Activated naive CD4-positive, alpha-beta T cell treated with anti-CD3 and anti-CD28 coated beads, Interleukin-2, amount 50 U/mL, for 24 hours (primary cell): Measurements from ENCODE around the gene PTPRH.
"Not testable (repeated sequence)": the region's sequence is repeated elsewhere in the genome, so short reads cannot be mapped to it uniquely, and the experiment has no call there.

Source experiments
- H3K27ac Mint-ChIP-seq: one replicate; pipeline ENCODE4 v1.8.0; 2021; ENCODE audit warnings: mild to moderate bottlenecking, mixed read lengths
- H3K27me3 Mint-ChIP-seq: one replicate; pipeline ENCODE4 v1.8.0; 2021; ENCODE audit warnings: mixed read lengths
- H3K36me3 Mint-ChIP-seq: one replicate; pipeline ENCODE4 v1.8.0; 2021; ENCODE audit warnings: mixed read lengths
- H3K4me1 Mint-ChIP-seq: one replicate; pipeline ENCODE4 v1.8.0; 2021; ENCODE audit warnings: mixed read lengths
- H3K4me3 Mint-ChIP-seq: one replicate; pipeline ENCODE4 v1.8.0; 2021; ENCODE audit warnings: mild to moderate bottlenecking, mixed read lengths
- H3K9me3 Mint-ChIP-seq: one replicate; pipeline ENCODE4 v1.8.0; 2021; ENCODE audit warnings: mixed read lengths

Gene PTPRH

DNA sequence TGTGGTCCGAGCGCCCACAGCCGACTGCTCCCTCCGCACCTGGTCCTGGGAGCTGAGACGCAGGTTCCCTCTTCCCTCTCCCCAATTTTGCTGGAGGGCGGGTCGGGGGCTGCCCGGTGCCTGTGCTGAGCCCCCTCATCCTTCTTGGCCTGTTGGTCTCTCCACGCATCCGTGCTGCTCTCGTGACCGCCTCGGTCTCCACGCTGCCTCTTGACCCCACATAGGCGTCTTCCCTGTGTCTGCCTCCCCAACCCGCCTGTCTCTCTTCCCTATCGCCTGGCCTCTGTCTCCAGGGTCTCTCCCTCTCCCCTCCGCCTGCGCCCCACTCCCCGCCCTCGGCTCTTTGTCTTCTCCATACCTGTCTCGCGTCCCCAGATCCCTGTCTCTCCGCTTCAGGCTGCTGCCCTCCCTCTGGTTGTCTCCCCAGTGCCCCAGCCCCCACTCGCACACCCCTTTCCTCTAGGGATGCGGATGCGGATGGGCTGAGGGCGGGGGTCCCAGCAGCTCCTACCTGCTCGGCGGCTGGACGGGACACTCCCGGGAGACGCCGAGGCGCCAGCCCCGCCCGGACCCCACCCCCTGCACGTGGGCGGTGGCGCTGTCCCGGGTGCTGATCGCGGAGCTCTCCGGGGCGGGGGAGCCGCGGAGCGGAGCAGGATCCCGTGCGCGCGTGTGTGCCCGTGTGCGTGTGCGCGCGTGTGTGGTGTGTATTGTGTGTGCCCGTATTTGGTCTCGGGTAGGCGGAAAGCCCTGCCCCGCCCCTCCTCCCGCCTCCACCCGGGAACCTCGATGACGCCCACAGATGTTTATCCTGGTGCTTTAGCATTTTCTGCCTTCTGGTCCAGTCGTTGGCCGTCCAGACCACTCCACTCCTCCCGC lies 29.5 kb downstream of the PTPRH start, which contains the start of gene SYT5:
SYT5 (minus strand) TSS at position 684 of the 879 bp plus-strand sequence. CDS start 1,248 bp downstream, outside the sequence.
- Mint-ChIP-seq H3K36me3 (no peaks in the 10 kb centered on the region), H3K27ac (peak within 1 kb of the TSS; percentile 8), H3K4me1 (peaks cover 25% of the 10 kb centered on the region), H3K4me3 (peak within 1 kb of the TSS; percentile 72), H3K27me3 (peaks cover 38% of the 10 kb centered on the region), H3K9me3 (no peaks in the 10 kb centered on the region)

DNA sequence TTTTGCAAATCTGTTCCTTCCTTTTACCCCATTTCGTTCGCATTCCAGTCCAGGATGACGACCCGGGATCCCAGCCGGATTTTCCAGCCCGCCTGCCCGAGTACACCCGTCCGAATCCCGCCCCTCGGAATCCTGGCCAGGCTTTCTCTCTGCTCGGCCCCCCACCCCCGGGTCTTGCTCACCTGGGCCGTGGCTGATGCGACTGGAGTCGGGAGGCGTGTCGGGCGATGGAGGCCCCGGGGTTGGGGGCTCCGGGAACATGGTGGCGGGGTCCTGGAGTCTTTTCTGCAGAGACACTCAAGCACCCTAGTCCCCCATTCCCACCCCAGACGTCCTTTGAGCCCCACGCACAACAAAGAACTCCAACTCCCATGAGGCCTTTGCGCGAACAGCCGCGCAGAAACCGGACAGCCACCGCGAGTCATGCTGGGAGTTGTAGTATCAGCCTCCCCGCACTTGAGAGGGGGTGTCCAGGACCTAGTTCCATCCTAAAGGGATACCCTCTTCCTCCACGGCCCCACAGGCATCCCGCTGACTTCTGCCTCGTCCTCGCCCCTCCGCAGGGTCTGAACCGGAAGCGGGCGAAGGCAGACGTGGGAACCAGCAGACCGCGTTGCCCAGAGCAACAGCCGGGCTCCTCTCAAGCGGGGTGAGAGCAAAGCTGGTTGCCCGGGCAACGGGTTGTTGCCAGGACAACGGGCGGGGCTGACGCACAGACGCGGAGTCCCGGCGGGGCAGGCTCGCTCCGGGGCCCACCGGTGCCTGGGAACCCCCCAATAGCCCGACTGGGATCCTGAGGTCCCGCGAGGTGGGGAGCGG lies 30.3 kb downstream of the PTPRH start:
- Mint-ChIP-seq H3K4me1 (peaks cover 30% of the 10 kb centered on the region), H3K9me3 (no peaks in the 10 kb centered on the region), H3K36me3 (no peaks in the 10 kb centered on the region), H3K27me3 (peaks cover 43% of the 10 kb centered on the region), H3K4me3 (peak overlapping the region; percentile 65), H3K27ac (peak overlapping the region; percentile 8)

DNA sequence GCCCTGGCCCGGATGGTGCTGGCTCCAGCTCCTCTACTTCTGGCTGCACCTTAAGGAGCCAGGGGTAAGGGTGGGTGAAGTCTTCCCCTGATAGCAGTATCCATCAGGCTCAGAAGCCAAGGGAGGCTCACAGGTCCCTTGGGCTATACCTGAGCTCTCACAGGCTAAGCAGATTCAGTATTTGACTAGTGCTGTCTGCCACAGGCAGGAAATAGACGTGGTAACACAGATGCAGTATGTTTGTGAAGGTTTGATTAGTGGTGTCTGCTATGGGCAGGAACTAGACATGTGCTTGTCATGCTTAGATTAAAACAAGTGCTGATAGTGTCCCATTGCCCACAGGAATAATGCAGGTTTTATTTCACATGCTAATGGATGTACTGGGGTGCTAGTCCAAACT lies 33.2 kb downstream of the PTPRH start:
- no peaks in the 10 kb centered on the region for H3K36me3 Mint-ChIP-seq
- H3K27me3 Mint-ChIP-seq = peaks cover 51% of the 10 kb centered on the region
- peaks cover 46% of the 10 kb centered on the region for H3K4me1 Mint-ChIP-seq
- H3K27ac Mint-ChIP-seq = no peak overlapping the region
- no peaks in the 10 kb centered on the region for H3K9me3 Mint-ChIP-seq
- no peak overlapping the region for H3K4me3 Mint-ChIP-seq

DNA sequence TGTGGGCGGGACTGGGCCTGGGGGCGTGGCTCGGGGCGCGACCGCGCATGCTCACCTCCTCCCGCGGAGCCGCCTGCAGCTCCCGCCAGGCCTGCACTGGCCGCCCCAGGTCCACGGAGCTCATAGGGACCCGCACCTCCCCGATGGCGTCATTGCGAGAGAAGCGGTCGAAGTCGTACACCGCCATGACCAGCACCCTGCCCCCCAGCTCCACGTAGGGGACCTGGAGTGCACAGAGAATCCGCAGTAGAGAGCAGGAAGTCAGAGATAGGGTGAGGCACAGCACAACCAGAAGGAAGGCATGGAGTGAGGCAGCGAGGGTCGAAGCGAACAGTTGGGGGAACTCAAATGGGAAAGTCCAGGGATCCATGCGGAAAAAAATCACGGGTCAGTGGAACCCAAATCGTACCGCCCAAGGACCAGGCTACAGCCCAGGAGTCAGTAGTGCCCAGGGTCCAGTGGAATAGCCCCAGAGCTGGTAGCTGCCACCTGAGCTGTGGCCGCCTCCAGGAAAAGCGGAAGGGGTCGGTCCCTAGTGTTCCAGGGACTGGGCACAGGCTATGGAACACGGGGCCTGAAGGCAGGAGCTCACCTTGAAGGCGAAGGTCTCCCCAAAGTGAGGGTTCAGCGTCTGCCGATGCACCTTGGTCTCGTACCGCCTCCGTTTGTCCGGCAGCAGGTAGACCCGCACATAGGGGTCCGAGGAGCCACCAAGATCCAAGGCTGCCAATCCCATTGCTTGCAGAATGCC lies 34.0 kb downstream of the PTPRH start:
- peaks cover 50% of the 10 kb centered on the region for H3K27me3 Mint-ChIP-seq
- no peak overlapping the region for H3K4me3 Mint-ChIP-seq
- no peak overlapping the region for H3K27ac Mint-ChIP-seq

DNA sequence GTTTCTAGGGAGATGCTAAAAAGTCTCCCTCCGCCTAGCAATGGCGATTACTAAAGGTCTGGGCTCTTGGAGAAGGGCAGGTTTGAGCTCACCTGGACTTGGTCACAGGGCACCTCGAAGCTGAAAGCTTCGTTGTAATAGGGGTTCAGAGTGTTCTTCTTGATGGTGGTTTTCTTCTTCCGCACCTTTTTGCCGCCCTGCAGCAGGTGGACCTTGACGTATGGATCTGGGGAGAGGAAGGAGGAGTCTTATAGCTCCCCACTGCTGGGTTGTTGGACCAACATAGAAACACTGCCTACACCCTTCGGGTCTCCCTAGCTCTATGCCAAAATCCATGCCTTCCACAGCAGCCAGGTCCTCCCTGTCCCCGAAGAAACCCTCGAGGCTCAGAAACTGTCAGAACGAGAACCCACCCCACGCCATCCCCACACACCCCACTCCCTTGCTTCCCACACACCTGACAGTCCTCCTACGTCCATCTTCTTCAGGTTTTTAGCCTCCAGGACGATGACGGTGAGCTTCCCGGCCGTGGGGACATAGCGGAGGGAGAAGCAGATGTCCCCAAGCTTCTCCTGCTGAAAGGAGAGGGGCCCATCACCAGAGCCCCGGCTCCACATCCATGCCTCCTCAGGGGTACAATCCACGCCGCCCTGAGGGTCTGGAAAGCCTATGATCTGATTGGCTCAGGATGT lies 34.7 kb downstream of the PTPRH start:
- no peaks in the 10 kb centered on the region for H3K9me3 Mint-ChIP-seq
- H3K27ac Mint-ChIP-seq = no peak overlapping the region
- H3K4me3 Mint-ChIP-seq = no peak overlapping the region
- no peaks in the 10 kb centered on the region for H3K36me3 Mint-ChIP-seq
- H3K4me1 Mint-ChIP-seq = peaks cover 34% of the 10 kb centered on the region
- H3K27me3 Mint-ChIP-seq = peaks cover 54% of the 10 kb centered on the region

More for the DNA sequence above, 34.0 kb downstream of the PTPRH start:
- H3K36me3 Mint-ChIP-seq = no peaks in the 10 kb centered on the region
- no peaks in the 10 kb centered on the region for H3K9me3 Mint-ChIP-seq
- peaks cover 40% of the 10 kb centered on the region for H3K4me1 Mint-ChIP-seq

DNA sequence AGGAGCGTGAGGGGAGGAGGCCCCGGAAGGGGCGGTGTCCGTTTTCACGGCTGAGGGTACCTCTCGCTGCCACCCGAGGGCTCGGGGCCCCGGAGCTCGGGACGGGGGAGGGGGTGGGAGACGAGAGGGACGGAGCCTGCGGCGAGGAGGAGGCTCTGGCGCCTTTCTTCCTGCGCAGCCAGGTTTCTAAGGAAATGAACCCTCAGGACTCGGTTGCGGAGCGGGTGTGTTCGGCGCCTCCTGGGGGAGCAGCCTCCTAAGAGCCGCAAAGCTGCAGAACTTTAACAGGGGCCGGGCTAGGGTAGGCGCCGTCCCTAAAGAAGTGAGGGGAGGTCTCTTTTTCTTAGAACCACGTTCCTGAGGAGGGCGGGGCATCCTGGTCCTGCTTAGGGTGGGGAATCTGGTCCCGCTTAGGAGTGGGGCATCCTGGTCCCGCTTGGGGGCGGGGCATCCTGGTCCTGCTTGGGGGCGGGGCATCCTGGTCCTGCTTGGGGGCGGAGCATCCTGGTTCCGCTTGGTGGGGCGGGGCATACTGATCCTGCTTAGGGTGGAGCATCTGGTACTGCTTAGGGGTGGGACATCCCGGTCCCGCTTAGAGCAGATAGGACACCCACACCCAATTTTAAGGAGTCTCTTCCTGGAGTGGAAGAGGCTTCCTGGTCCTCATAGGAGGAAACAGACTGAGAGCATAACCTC lies 35.4 kb downstream of the PTPRH start:
- Mint-ChIP-seq H3K9me3 (no peaks in the 10 kb centered on the region), H3K27me3 (peaks cover 57% of the 10 kb centered on the region), H3K4me1 (peaks cover 30% of the 10 kb centered on the region), H3K36me3 (no peaks in the 10 kb centered on the region), H3K4me3 (peak overlapping the region; percentile 57), H3K27ac (no peak overlapping the region)

DNA sequence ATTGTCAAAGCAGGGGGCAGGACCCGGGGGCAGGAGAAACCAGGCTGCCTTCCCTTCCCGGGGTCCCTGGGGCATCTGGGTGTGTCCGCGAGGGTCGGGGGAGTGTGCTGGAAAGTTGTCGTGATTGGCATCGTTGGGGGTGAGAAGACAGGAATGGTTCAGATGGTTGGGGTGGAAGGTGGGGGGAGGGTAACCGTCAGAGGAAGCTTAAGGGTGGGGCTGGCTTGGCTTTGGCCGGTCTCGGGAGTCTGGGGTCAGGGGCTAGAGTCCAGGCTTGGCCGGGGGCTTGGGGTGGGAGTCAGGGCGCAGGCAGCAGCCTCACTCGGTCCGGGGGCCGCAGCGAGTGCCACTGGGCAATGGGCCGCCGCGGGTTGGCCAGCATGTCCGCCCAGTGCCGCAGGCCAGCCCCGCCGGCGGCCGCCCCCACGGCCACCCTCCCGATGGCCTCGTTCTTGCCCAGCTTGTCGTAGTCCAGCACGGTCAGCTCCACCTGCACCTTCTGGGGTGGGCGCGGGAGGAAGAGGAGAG lies 36.1 kb downstream of the PTPRH start:
- H3K27ac Mint-ChIP-seq = no peak overlapping the region

DNA sequence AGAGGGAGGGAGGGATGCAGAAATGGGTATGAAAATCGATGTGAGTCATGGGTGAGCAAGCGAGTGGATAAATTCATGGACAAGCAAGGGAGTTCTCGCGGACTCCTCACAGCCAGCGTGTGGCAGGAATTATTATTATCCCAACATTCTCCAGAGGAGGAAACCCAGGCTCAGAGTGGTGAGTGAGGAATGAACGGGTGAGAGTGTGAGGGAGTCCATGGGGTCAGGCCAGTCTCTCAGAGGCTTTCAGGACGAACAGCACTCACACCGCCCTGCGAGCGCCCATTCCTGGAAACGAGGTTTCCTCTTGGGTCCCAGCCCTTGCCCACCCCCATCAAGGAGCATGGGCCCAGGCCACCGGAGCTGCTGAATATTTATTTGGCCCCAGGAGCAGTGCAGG lies 36.6 kb downstream of the PTPRH start:
- Mint-ChIP-seq H3K9me3 (no peaks in the 10 kb centered on the region), H3K36me3 (no peaks in the 10 kb centered on the region), H3K27ac (no peak overlapping the region), H3K4me1 (peaks cover 22% of the 10 kb centered on the region), H3K27me3 (peaks cover 56% of the 10 kb centered on the region), H3K4me3 (peak overlapping the region; percentile 47)

More for the DNA sequence above, 36.1 kb downstream of the PTPRH start:
- H3K4me3 Mint-ChIP-seq = peak overlapping the region; percentile 57
- H3K9me3 Mint-ChIP-seq = no peaks in the 10 kb centered on the region
- H3K27me3 Mint-ChIP-seq = peaks cover 55% of the 10 kb centered on the region
- H3K36me3 Mint-ChIP-seq = no peaks in the 10 kb centered on the region
- peaks cover 24% of the 10 kb centered on the region for H3K4me1 Mint-ChIP-seq

DNA sequence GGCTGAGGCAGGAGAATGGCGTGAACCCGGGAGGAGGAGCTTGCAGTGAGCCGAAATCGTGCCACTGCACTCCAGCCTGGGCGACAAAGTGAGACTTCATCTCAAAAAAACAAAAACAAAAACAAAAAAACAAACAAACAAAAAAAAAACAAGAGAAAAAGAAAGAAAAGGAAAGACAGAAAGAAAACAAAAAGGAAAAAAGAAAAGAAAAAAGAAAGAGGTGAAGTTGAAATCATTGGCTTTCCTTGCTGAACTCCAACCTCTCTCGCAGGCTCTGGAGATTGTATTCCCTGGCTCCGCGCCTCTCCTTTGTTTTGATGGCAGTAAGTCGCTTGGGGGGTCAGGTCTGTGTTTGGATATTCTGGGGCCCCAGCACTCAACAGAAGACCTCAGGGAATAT lies 37.0 kb downstream of the PTPRH start:
- peaks cover 58% of the 10 kb centered on the region for H3K27me3 Mint-ChIP-seq
- not testable (repeated sequence) for H3K4me3 Mint-ChIP-seq, H3K36me3 Mint-ChIP-seq, H3K27ac Mint-ChIP-seq, H3K9me3 Mint-ChIP-seq
- peaks cover 22% of the 10 kb centered on the region for H3K4me1 Mint-ChIP-seq

DNA sequence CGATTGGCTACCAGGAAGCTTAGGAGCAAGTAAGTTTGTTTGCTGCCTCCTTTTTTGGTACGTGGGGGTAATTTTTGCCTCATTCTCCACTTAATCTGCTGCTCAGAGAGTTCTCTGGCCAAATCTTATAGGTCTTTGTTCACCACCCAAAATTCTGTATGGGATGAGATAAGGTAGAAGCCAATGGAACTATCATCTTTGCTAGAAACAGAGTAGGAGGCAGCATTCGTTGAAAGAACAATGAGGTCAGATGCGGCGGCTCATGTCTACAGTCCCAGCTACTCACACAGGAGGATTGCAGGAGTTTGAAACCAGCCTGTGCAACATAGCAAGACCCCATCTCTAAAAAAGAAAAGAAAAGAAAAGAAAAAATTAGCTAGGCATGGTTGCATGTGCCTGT lies 37.9 kb downstream of the PTPRH start:
- H3K27me3 Mint-ChIP-seq = peaks cover 61% of the 10 kb centered on the region
- no peaks in the 10 kb centered on the region for H3K9me3 Mint-ChIP-seq
- H3K36me3 Mint-ChIP-seq = peaks cover 4% of the 10 kb centered on the region
- no peak overlapping the region for H3K27ac Mint-ChIP-seq
- H3K4me1 Mint-ChIP-seq = peaks cover 30% of the 10 kb centered on the region
- H3K4me3 Mint-ChIP-seq = peak overlapping the region; percentile 57

DNA sequence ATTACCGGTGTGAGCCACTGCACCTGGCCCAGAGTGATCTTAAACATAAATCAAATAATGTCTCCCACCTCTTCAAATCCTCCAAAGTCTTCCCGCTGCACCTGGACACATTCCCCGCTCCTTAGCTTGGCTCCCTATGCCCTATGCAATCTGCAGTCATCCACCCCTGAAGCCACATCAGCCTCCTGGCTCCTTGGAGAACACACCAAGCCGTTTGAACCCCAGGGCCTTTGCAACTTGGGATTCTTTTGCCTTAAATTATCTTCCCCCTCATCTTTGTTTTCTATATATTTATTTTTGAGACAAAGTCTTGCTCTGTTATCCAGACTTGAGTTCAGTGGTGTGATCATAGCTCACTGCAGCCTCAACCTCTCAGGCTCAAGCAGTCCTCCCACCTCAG lies 40.2 kb downstream of the PTPRH start:
- Mint-ChIP-seq H3K4me1 (peaks cover 28% of the 10 kb centered on the region), H3K4me3 (no peak overlapping the region), H3K27me3 (peaks cover 58% of the 10 kb centered on the region), H3K9me3 (no peaks in the 10 kb centered on the region), H3K36me3 (peaks cover 4% of the 10 kb centered on the region), H3K27ac (peak overlapping the region; percentile 4)

DNA sequence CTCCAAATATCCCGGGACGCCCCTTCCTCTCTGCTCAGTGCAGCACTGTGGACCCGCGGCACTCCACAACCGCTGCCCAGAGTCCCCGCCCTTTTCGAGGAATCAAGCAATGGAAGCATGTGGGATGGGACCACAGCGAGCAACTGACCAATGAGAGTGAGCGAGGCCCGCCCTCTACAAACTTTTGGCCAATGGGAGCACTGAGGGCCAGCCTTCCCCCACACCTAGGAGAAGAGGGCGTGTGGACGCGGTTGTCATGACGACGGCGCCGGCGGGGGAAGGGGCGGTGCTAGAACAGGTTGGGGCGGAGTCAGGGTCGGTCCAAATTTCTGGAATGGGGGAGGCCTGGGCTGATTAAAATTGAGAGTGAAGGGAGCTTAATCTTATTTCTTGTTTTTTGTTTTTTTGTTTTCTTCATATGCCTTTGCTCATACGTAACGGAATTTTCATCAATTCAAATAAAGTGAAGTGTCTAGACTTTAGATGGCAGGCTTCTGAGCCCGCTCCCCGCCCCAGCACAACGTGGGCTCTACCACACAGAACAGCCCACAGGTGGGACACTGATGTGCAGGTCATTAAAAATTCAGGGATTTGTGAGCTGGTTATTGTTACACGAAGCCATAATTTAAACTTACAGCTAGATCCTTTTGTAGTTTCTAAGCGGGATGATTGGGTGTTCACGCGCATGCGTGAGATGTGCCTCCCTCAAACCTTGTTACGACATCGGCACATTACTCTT lies 42.6 kb downstream of the PTPRH start, which contains the start of gene DNAAF3:
DNAAF3 (minus strand) TSS at position 84 of the 739 bp plus-strand sequence. CDS start 200 bp downstream, outside the sequence.
- H3K9me3 Mint-ChIP-seq = no peaks in the 10 kb centered on the region
- H3K36me3 Mint-ChIP-seq = peaks cover 4% of the 10 kb centered on the region
- H3K4me3 Mint-ChIP-seq = peak within 1 kb of the TSS; percentile 61
- peaks cover 13% of the 10 kb centered on the region for H3K4me1 Mint-ChIP-seq
- H3K27me3 Mint-ChIP-seq = peaks cover 54% of the 10 kb centered on the region
- peak within 1 kb of the TSS; percentile 27 for H3K27ac Mint-ChIP-seq

DNA sequence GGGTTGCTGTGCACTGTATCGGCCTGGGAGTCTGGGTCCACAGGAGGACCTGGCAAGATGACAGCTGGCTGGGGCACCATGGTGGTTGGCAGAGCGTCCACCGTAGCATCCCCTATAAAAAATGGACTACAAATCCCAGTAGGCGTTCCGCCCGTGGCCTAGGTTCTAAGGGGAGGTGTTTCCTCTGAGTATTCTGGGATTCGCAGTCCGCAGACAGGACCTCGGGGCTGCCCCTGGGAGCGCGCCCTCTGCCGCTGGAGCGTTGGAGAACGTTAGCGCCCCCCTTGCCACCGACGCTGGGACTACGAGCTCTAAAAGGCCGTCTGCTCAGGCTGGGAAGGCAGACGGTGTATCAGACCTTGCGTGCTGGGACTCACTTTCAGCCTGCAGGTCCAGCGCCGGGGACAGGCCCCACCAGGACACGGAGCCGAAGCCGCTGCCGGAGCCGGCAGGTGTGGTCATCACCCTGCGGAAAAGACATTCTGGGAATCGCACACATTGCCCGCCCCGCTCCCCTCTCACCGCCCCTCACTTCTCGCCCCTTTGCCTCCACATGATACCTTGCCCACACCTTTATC lies 43.3 kb downstream of the PTPRH start:
- Mint-ChIP-seq H3K27ac (peak overlapping the region; percentile 1), H3K36me3 (peaks cover 4% of the 10 kb centered on the region), H3K4me3 (peak overlapping the region; percentile 61), H3K27me3 (peaks cover 50% of the 10 kb centered on the region), H3K4me1 (peaks cover 10% of the 10 kb centered on the region), H3K9me3 (no peaks in the 10 kb centered on the region)
